Naive thymus-derived CD4-positive, alpha-beta T cell (primary cell): Measurements from ENCODE around the gene TRIM27. TPM values are rescaled to one million over a fixed set of nuclear protein-coding genes. Genes with fewer than 3 reads are reported as not detected.
A peak's percentile ranks its signal among the peaks of the same experiment; 100 is the strongest.

Experiments
- ATAC-seq: fragments of 150-1000 bp; cut with Tn5 transposase; 2 replicates; pipeline ENCODE4 v1.10.0; 2021; ENCODE audit warnings: mild to moderate bottlenecking, moderate library complexity
- CTCF ChIA-PET: fragments of 350-600 bp; sonication (Branson Sonifier 250); formaldehyde crosslinking; loops from one replicate; lab custom pipeline; 2021; ENCODE audit warnings: antibody characterized with exemption; lab: Charles Lee
- POLR2A ChIA-PET: fragments of 350-600 bp; sonication (Branson Sonifier 250); formaldehyde crosslinking; loops from one replicate; lab custom pipeline; 2021; ENCODE audit warnings: antibody characterized with exemption, inconsistent platforms; lab: Charles Lee
- DNase-seq, 9 donors: peaks; one replicate each; pipeline versions ENCODE4 v3.0.0 to v3.0.0-alpha.2; 2020 to 2022; ENCODE audit warnings: mixed read lengths in 1 of 9
- H3K27ac ChIP-seq: one replicate; pipeline ENCODE4 v1.7.0; 2013; ENCODE audit warnings: mild to moderate bottlenecking, low read depth, low read length, moderate library complexity
- H3K27me3 ChIP-seq, 2 donors: one replicate each; pipeline ENCODE4 v1.7.0; 2013; ENCODE audit warnings: low read length in 2 of 2, mild to moderate bottlenecking in 2 of 2, moderate library complexity in 2 of 2; ENCODE audit not compliant: control insufficient read depth in 2 of 2, insufficient read depth in 2 of 2
- H3K36me3 ChIP-seq, 3 experiments: 1 replicate in 2 of 3; 2 replicates in 1 of 3; pipeline ENCODE4 v1.7.0; 2013; ENCODE audit warnings: low read length in 3 of 3, mild to moderate bottlenecking in 3 of 3, moderate library complexity in 1 of 3; ENCODE audit not compliant: insufficient read depth in 3 of 3, control insufficient read depth in 2 of 3
- H3K4me1 ChIP-seq, 2 donors: one replicate each; pipeline ENCODE4 v1.7.0; 2013; ENCODE audit warnings: low read length in 2 of 2, mild to moderate bottlenecking in 2 of 2, moderate library complexity in 1 of 2; ENCODE audit not compliant: control insufficient read depth in 2 of 2, insufficient read depth in 2 of 2
- H3K4me3 ChIP-seq: 2 replicates; pipeline ENCODE4 v1.7.0; 2013; ENCODE audit warnings: mild to moderate bottlenecking, low read length
- H3K9me3 ChIP-seq, 3 experiments: 1 replicate in 2 of 3; 2 replicates in 1 of 3; pipeline ENCODE4 v1.7.0; 2013; ENCODE audit warnings: low read length in 3 of 3; ENCODE audit not compliant: control insufficient read depth in 2 of 3
- H3K27ac Mint-ChIP-seq, 9 donors: one replicate each; pipeline ENCODE4 v1.8.0; 2020 to 2022; ENCODE audit warnings: mixed read lengths in 9 of 9, mild to moderate bottlenecking in 8 of 9, moderate library complexity in 5 of 9, inconsistent platforms in 2 of 9
- H3K27me3 Mint-ChIP-seq, 5 donors: one replicate each; pipeline ENCODE4 v1.8.0; 2021 to 2022; ENCODE audit warnings: mixed read lengths in 5 of 5, mild to moderate bottlenecking in 1 of 5
- H3K36me3 Mint-ChIP-seq, 5 donors: one replicate each; pipeline ENCODE4 v1.8.0; 2020 to 2022; ENCODE audit warnings: mixed read lengths in 5 of 5, mild to moderate bottlenecking in 3 of 5, inconsistent platforms in 1 of 5
- H3K4me1 Mint-ChIP-seq, 7 donors: one replicate each; pipeline ENCODE4 v1.8.0; 2020 to 2022; ENCODE audit warnings: mixed read lengths in 7 of 7, mild to moderate bottlenecking in 3 of 7, inconsistent platforms in 1 of 7
- H3K4me3 Mint-ChIP-seq, 10 donors: one replicate each; pipeline ENCODE4 v1.8.0; 2020 to 2022; ENCODE audit warnings: mild to moderate bottlenecking in 10 of 10, mixed read lengths in 10 of 10, moderate library complexity in 6 of 10, inconsistent platforms in 2 of 10
- H3K9me3 Mint-ChIP-seq, 11 donors: one replicate each; pipeline ENCODE4 v1.8.0; 2020 to 2022; ENCODE audit warnings: mixed read lengths in 11 of 11, mild to moderate bottlenecking in 4 of 11, inconsistent platforms in 1 of 11, moderate library complexity in 1 of 11
- intact Hi-C, 2 donors: fragments of 100-400 bp; cut with micrococcal nuclease; formaldehyde crosslinking; loops; one replicate each; pipeline ENCODE4 v1.15.1; 2023
- polyA plus RNA-seq, 2 donors: library from polyadenylated mRNA; unstranded; fragments of 300-500 nt; fragmentation: Illumina TruSeq; gene quantifications; one replicate each; pipeline ENCODE4 v1.2.3, GENCODE V29; 2021
- total RNA-seq, 6 experiments: library from RNA in 5 of 6; stranded (reverse) in 5 of 6; gene quantifications; 1 replicate in 5 of 6; 2 replicates in 1 of 6; pipeline ENCODE4 v1.2.3 and lab custom pipeline; 2021 to 2026

TRIM27 gene
- total and polyA plus RNA-seq, 7 experiments from 2014 or later, result 22.9 to 93.9 (median 67.5) TPM

DNA sequence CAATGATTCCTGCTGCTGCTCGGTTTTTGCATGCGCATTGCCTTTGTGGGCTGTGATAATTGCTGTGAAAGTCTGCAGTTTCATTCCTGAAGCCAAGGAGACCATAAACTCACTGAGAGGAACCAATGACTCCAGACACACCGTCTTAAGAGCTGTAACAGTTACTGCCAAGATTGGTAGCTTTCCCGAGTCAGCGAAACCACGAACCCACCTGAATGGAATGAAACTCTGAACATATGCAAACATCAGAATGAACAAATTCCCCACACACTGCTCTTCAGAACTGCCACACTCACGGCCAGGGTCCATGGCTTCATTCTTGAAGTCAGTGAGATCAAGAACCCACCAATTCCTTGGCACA, 37.7 kb downstream of the TRIM27 start:
- peaks cover 14 to 45% (median 38%) of the 10 kb centered on the region in 7 donors for H3K4me1 Mint-ChIP-seq
- no peak for ATAC-seq
- peak overlapping the region in 5 of 10 donors; percentile 23 to 79 (median 70) for H3K4me3 Mint-ChIP-seq

DNA sequence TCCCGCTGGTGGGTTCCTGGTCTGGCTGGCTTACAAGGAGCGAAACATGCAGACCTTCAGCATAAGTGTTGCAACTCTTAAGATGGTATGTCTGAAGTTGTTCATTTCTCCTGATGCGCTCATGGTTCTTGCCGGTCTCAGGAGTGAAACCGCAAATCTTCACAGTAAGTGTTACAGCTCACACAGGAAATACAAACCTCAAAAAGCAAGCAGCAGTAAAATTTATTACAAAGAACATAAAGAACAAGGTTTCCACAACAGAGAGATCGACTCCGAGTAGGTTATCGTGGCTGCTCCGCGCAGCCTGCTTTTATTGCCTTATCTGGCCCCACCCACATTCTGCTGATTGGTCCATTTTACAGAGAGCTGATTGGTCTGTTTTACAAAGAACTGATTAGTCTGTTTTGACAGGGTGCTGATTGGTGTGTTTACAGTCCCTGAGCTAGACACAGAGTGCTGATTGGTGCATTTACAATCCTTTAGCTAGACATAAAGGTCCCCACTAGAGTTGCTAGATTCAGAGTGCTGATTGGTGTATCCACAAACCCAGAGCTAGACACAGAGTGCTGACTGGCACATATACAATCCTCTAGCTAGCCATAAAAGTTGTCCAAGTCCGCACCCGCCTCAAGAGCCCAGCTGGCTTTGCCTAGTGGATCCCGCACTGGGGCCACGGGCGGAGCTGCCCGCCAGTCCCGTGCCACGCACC, 39.2 kb downstream of the TRIM27 start:
- Histone ChIP-seq H3K27me3 (no peaks in the 10 kb centered on the region), H3K4me1 (peaks cover 8 to 26% of the 10 kb centered on the region in 2 donors), H3K4me3 (peak overlapping the region; percentile 46), H3K36me3 (no peaks in the 10 kb centered on the region), H3K9me3 (peaks cover 0 to 6% (median 0%) of the 10 kb centered on the region in 3 experiments), H3K27ac (peak overlapping the region; percentile 45)
- ChIA-PET POLR2A (interaction anchor here (0.6 to 19.5 kb wide), 23 partner anchors 9 to 1738 kb away, joined by 3 to 459 read pairs (median 5); partner anchors contain the start of gene TRIM27), CTCF (interaction anchor here (0.9 to 3.5 kb wide), 6 partner anchors 10 to 1013 kb away, joined by 3 to 20 read pairs (median 5); a partner anchor contains a TSS)
- ATAC-seq (peak; percentile 94), DNase-seq (peak; percentile 42 to 95 (median 91))
- peaks cover 0 to 16% (median 0%) of the 10 kb centered on the region in 5 donors for H3K36me3 Mint-ChIP-seq
- peaks cover 17 to 53% (median 48%) of the 10 kb centered on the region in 7 donors for H3K4me1 Mint-ChIP-seq
- peak overlapping the region; percentile 61 to 95 (median 90) for H3K27ac Mint-ChIP-seq
- H3K27me3 Mint-ChIP-seq, result peaks cover 0 to 19% (median 0%) of the 10 kb centered on the region in 5 donors
- H3K9me3 Mint-ChIP-seq, result peaks cover 0 to 36% (median 13%) of the 10 kb centered on the region in 11 donors
- H3K4me3 Mint-ChIP-seq, result peak overlapping the region; percentile 74 to 86 (median 82)
- intact Hi-C loops, result loop anchor here (1.0 to 5.0 kb wide), 8 partner anchors 12 to 1132 kb away; partner anchors contain the start of gene TRIM27 (in 2 of the 2)

More for the DNA sequence above, 37.7 kb downstream of the TRIM27 start:
- intact Hi-C loops, result no loop called here
- H3K27me3 Mint-ChIP-seq, result peaks cover 0 to 17% (median 0%) of the 10 kb centered on the region in 5 donors
- CTCF ChIA-PET, result interaction anchor here (0.5 to 3.5 kb wide), 5 partner anchors 9 to 119 kb away, joined by 4 to 20 read pairs (median 7); partner anchors contain the start of gene ZNF311
- H3K9me3 Mint-ChIP-seq, result peaks cover 0 to 30% (median 11%) of the 10 kb centered on the region in 11 donors
- Histone ChIP-seq H3K27me3 (no peaks in the 10 kb centered on the region), H3K9me3 (peaks cover 0 to 6% (median 0%) of the 10 kb centered on the region in 3 experiments), H3K4me3 (no peak overlapping the region), H3K36me3 (no peaks in the 10 kb centered on the region), H3K27ac (no peak overlapping the region), H3K4me1 (peaks cover 8 to 26% of the 10 kb centered on the region in 2 donors)
- H3K27ac Mint-ChIP-seq, result peak overlapping the region in 6 of 9 donors; percentile 25 to 86 (median 60)
- DNase-seq, result no peak
- POLR2A ChIA-PET, result interaction anchor here (0.8 to 19.5 kb wide), 9 partner anchors 8 to 1078 kb away, joined by 3 to 459 read pairs (median 8); partner anchors contain the start of gene TRIM27
- H3K36me3 Mint-ChIP-seq, result peaks cover 0 to 16% (median 0%) of the 10 kb centered on the region in 5 donors

- Histone ChIP-seq H3K27me3 (no peaks in the 10 kb centered on the region), H3K36me3 (no peaks in the 10 kb centered on the region), H3K27ac (peak overlapping the region; percentile 12), H3K4me3 (peak overlapping the region; percentile 57), H3K9me3 (peaks cover 0 to 5% (median 0%) of the 10 kb centered on the region in 3 experiments), H3K4me1 (peaks cover 8 to 26% of the 10 kb centered on the region in 2 donors)
- H3K4me3 Mint-ChIP-seq, result peak overlapping the region; percentile 12 to 92 (median 89)
- intact Hi-C loops, result loop anchor here (5.0 kb wide), 2 partner anchors 44 to 1129 kb away; no protein-coding TSS in a partner anchor
- H3K9me3 Mint-ChIP-seq, result peaks cover 0 to 34% (median 11%) of the 10 kb centered on the region in 11 donors
- ChIA-PET POLR2A (interaction anchor here (0.6 to 19.5 kb wide), 9 partner anchors 8 to 986 kb away, joined by 3 to 459 read pairs (median 7); partner anchors contain the start of gene TRIM27), CTCF (interaction anchor here (0.7 to 1.1 kb wide), 3 partner anchors 14 to 130 kb away, joined by 3 read pairs; no protein-coding TSS in a partner anchor)
- peaks cover 0 to 15% (median 0%) of the 10 kb centered on the region in 5 donors for H3K36me3 Mint-ChIP-seq
- H3K27ac Mint-ChIP-seq, result peak overlapping the region; percentile 14 to 98 (median 91)
- H3K4me1 Mint-ChIP-seq, result peaks cover 19 to 55% (median 45%) of the 10 kb centered on the region in 7 donors
- DNase-seq (peak in 8 of 9 donors; percentile 39 to 73 (median 57)), ATAC-seq (no peak)
- peaks cover 0 to 39% (median 3%) of the 10 kb centered on the region in 5 donors for H3K27me3 Mint-ChIP-seq
Measured at GRCh38 chr6:28880894-28881780, 42.6 kb downstream of the TRIM27 start.

- ATAC-seq, result no peak
- POLR2A ChIA-PET, result interaction anchor here (0.6 to 19.5 kb wide), 8 partner anchors 9 to 985 kb away, joined by 3 to 459 read pairs (median 6); partner anchors contain the start of gene TRIM27
- intact Hi-C loops, result loop anchor here (5.0 kb wide), 2 partner anchors 43 to 1128 kb away; no protein-coding TSS in a partner anchor
Measured at GRCh38 chr6:28880519-28880893, 43.3 kb downstream of the TRIM27 start.

GRCh38 chr6:28876710-28877109, 47.1 kb downstream of the TRIM27 start:
- no peak for ATAC-seq
- peaks cover 0 to 8% (median 0%) of the 10 kb centered on the region in 5 donors for H3K36me3 Mint-ChIP-seq
- ChIA-PET POLR2A (interaction anchor here (0.6 to 14.0 kb wide), 4 partner anchors 9 to 135 kb away, joined by 3 to 242 read pairs (median 6); no protein-coding TSS in a partner anchor), CTCF (interaction anchor here (1.1 kb wide), 1 partner anchor 139 kb away, joined by 4 read pairs; no protein-coding TSS in a partner anchor)
- H3K27ac ChIP-seq, result no peak overlapping the region
- H3K27ac Mint-ChIP-seq, result no peak overlapping the region
- no peak overlapping the region for H3K4me3 ChIP-seq
- no peaks in the 10 kb centered on the region for H3K9me3 ChIP-seq
- H3K4me3 Mint-ChIP-seq, result no peak overlapping the region
- peaks cover 0 to 41% (median 3%) of the 10 kb centered on the region in 5 donors for H3K27me3 Mint-ChIP-seq
- H3K9me3 Mint-ChIP-seq, result peaks cover 0 to 14% (median 4%) of the 10 kb centered on the region in 11 donors
- H3K4me1 Mint-ChIP-seq, result peaks cover 5 to 22% (median 16%) of the 10 kb centered on the region in 7 donors
- no peaks in the 10 kb centered on the region for H3K36me3 ChIP-seq
- no peaks in the 10 kb centered on the region for H3K4me1 ChIP-seq
- intact Hi-C loops, result no loop called here
- no peaks in the 10 kb centered on the region for H3K27me3 ChIP-seq
- no peak for DNase-seq

More at GRCh38 chr6:28880519-28880893, 43.3 kb downstream of the TRIM27 start:
- peaks cover 19 to 49% (median 40%) of the 10 kb centered on the region in 7 donors for H3K4me1 Mint-ChIP-seq
- DNase-seq, result no peak
- Histone ChIP-seq H3K9me3 (no peaks in the 10 kb centered on the region), H3K27ac (no peak overlapping the region), H3K27me3 (no peaks in the 10 kb centered on the region), H3K4me1 (peaks cover 8 to 24% of the 10 kb centered on the region in 2 donors), H3K4me3 (peak overlapping the region; percentile 57), H3K36me3 (no peaks in the 10 kb centered on the region)
- peak overlapping the region in 7 of 9 donors; percentile 77 to 98 (median 96) for H3K27ac Mint-ChIP-seq
- H3K36me3 Mint-ChIP-seq, result peaks cover 0 to 15% (median 0%) of the 10 kb centered on the region in 5 donors
- CTCF ChIA-PET, result interaction anchor here (0.5 to 1.0 kb wide), 3 partner anchors 15 to 1093 kb away, joined by 3 read pairs; no protein-coding TSS in a partner anchor
- peak overlapping the region; percentile 12 to 92 (median 89) for H3K4me3 Mint-ChIP-seq
- peaks cover 0 to 27% (median 11%) of the 10 kb centered on the region in 11 donors for H3K9me3 Mint-ChIP-seq
- peaks cover 0 to 42% (median 3%) of the 10 kb centered on the region in 5 donors for H3K27me3 Mint-ChIP-seq
